GM12892 (cell line): Measurements from ENCODE around the gene PDZD7.

Experiments used
- POLR2A ChIP-seq: IDR thresholded peaks from 2 replicates; pipeline ENCODE4 v1.6.1; 2011; ENCODE audit warnings: low read depth, low read length, control low read depth
- POLR2AphosphoS5 ChIP-seq: IDR thresholded peaks from 2 replicates; pipeline ENCODE4 v1.6.1; 2011; ENCODE audit warnings: low read depth, low read length, control low read depth

DNA sequence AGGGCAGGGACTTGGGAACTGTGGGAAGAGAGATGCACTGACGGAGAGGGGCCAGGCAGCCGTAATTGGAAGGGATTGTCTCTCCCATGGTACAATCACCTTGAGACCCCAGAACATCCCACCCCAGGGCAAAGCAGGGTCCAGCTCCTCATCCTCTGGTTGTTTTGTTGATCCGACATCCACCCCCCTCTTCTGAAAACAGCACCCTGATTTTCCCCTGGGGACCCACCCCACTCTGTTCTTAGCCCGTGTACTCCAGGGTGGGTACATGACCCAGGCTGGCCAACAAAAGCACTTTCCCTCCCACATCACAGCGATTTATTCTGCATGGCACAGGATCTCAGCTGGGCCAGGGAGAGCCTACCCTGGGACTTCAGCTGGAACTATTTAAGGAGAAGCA, 14.1 kb downstream of the PDZD7 start:
- TF ChIP-seq POLR2A (no peak), POLR2AphosphoS5 (no peak)
